Stimulated activated CD8-positive, alpha-beta memory T cell treated with anti-CD3 and anti-CD28 coated beads, Interleukin-4, amount 100 ng/mL, for 48 hours (primary cell): ENCODE results near the gene PACSIN1.

Experiments
- DNase-seq: peaks from one replicate; pipeline ENCODE4 v3.0.0-alpha.2; 2020

PACSIN1 gene, protein sequence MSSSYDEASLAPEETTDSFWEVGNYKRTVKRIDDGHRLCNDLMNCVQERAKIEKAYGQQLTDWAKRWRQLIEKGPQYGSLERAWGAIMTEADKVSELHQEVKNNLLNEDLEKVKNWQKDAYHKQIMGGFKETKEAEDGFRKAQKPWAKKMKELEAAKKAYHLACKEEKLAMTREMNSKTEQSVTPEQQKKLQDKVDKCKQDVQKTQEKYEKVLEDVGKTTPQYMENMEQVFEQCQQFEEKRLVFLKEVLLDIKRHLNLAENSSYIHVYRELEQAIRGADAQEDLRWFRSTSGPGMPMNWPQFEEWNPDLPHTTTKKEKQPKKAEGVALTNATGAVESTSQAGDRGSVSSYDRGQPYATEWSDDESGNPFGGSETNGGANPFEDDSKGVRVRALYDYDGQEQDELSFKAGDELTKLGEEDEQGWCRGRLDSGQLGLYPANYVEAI

DNA sequence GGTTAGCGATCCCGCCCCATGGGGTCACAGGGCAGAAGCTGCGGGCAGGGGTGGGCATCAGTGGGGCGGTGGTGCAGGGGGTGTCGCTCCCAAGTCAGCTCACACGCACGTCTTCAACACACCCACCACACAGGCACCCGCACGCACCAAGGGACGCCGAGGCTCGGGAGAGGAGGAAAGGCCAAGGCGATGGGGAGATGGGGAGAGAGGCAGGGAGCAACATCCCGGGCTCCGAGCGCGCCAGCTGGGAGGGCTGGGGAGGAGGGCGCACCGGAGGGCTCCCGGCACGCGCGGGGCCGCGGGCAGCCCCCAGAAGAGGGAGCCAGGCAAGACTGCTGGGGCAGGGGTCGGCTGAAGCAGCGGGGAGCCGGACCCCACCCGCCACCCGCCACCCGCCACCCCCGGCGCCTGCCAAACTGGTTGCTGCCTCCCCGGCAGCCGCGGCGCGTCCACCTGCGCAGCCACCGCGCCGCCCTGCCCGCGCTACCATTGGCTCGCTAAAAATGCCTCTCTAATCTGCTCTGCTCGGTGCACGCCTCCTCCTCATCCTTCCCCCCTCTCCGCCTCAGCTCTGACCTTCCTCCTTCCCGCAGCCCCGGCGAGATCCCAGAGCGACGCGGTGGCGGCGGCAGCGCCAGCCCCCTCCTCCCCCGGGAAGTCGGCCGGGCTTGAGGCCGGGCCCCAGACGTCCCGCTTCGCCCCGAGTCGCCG, at the start of gene PACSIN1:
Gene PACSIN1 (plus strand): TSS at position 546 of the 711 bp plus-strand sequence. CDS start 60,230 bp downstream, outside the sequence.
- DNase-seq, result no peak

DNA sequence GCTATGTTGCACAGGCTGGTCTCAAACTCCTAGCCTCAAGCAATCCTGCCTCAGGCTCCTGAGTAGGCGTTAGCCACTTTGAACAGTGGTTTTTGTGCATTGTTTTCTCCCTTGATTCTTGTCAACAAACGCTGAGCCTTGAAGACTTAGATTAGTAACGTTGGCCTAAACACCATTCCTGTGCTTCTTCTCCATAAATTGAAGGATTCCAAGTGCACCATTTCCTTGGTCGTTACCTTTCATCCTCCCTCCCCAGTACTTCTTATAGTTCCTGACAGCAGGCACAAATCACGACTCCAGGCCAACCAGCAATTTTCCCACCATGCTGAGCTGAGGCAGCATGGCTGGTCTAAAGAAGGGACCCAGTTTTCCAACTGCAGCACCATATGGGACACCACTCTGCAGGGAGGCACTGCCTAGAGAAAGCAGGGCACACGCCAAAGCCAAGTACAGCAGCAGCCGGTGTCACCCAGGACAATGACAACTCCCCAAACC, 49.0 kb upstream of the PACSIN1 start:
- no peak for DNase-seq

DNA sequence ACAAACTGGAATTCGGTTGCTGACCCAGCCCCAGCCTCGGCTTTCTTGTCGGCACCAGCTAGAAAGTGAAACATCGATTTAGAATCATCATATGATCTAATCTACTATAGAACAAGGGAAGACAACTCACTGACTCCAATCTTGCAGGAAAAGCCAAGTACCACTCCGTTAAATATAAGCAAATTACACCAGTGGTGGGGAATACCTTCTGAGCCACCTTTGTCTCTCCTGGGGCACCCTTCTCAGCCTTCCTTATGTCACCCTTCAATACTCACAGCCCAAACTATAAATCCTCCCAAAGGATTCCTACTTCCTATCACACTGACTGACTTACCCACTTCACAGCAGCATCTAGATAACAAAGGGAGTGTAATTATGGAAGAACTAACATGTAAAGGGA, 47.5 kb upstream of the PACSIN1 start:
- DNase-seq, result no peak

DNA sequence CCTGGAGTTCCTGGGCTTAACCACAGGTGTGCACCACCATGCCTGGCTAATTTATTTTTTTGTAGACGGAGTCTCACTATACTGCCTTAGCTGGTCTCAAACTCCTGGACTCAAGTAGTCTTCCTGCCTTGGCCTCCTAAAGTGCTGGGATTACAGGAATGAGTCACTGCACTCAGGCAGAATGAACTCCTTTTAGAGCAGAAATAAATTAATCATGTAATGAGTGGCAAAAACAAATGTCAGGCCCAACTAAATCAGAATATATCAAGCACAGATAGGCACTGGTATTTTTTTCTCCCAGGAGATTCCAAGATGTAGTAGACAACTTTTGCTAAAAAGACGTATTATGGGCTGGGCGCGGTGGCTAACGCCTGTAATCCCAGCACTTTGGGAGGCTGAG, 42.6 kb upstream of the PACSIN1 start:
- DNase-seq, result no peak

DNA sequence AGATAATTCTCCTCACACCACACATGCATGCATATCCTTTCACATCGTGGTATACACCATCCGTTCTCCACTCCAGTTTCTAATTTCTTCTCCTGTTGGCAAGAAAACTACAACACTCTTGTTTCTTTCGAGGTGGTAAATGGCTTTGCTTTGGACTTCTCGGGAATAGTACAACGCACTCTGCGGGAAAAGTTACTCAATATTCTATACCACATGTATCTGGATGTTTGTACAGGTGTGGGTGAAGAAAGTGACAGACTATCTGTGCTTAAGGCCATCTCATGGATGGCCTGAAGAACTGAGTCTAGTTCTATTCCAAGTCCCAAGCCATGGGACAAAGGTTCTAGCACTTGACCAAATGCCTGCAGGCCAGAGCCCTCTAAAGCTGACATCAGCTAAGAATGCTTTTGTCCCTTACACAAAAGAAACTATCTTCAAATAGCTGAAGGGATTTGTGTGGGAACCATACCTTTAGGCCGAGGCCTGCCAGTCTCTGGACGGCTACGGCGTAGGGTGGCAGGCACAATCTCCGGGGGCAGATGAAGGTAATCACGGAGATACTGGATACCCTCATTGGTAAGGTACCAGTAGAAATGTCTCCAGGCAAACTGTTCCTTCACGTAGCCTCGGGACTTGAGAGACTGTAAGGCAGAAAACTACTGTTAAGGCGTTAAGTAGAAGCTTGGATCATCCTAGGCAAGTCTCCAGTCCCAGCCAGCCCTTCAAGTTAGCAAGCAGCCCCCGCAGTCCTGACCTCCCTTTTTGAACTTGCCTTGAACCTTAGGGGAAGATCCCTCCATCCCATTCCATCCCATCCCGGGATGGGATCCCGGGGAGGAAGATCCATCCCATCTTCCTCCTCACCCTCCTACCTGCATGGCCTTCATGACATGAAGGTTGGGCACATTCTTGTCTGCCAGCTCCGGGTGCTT, 41.4 kb upstream of the PACSIN1 start:
- DNase-seq, result no peak

DNA sequence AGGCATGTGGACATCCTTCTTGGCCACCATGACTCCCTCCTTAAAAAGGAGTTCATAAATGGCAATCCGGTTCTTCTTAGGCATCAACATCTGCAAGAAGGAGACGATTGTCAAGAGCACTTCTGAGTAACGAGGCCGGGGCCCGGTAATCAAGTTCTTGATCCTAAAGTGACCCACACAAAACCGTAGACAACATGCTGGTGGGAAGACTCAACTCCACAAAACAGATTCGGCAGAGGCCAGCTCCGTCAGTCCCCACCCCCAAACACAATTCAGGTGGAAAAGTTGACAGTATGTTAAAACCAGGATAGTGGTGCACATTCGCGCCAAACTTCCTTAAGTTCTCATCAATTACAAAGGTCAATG, 40.8 kb upstream of the PACSIN1 start:
- DNase-seq, result peak; percentile 43

DNA sequence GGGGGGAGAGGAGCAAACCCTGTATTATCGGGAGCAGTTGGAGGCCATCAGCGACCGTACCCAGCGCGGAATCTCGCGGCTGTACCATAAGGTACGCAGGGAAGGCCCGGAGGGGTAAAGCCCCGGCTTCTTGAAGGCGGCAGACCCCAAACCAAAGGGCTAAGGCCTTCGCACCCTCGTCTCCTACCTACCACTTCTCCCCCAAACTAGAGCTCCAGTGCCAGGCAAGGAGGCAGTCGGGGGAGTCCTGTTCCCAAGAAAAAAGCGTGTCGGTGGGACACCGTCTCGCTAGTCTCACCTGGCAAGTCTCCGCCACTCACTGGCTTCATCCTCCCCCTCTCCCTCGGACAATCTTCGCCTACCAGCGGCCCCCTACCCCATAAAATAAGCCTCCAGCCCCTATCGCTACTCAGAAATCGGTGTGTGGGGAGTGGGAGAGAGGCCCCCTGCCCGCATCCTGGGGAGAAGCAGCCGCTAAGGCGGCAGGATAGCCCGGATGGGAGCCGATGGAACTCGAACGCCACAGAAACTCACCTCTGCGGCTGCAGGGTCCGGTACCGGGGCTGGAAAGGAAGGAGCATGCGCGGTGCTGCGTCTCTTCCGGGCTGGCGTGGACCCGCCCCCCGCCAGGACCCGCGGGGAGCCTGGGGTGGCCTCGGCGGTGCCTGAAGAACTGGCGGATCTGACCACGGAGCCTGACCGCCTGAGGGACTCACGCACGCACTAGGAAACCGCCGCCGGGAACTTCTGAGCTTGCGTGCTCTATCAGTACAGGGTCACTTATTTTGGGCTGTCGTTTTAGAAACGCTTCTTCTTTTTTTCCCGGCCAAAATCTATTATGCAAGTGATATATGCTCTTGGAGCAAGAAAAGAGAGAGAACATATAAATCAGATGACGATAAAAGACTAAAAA, 40.1 kb upstream of the PACSIN1 start, which contains the start of gene RPS10:
Gene RPS10 (minus strand): TSS at position 572 of the 913 bp plus-strand sequence. CDS start 848 bp downstream, outside the sequence.
- peak; percentile 94 for DNase-seq

DNA sequence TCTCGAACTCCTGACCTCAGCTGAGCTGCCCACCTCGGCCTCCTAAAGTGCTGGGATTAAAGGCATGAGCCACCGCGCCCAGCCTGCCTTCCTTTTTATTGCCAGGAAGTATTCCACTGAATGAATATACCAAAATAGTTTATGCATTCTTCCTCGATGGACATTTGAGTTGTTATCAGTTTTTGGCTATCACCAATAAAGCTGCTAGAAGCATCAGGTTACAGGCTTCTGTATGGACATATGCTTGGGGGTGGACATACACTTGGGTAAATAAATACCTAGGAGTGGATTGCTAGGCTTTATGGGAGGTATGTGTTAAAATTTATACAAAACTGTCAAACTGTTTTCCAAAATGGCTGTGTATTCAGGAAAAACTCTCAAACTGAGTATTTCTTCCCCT, 30.0 kb upstream of the PACSIN1 start:
- no peak for DNase-seq

DNA sequence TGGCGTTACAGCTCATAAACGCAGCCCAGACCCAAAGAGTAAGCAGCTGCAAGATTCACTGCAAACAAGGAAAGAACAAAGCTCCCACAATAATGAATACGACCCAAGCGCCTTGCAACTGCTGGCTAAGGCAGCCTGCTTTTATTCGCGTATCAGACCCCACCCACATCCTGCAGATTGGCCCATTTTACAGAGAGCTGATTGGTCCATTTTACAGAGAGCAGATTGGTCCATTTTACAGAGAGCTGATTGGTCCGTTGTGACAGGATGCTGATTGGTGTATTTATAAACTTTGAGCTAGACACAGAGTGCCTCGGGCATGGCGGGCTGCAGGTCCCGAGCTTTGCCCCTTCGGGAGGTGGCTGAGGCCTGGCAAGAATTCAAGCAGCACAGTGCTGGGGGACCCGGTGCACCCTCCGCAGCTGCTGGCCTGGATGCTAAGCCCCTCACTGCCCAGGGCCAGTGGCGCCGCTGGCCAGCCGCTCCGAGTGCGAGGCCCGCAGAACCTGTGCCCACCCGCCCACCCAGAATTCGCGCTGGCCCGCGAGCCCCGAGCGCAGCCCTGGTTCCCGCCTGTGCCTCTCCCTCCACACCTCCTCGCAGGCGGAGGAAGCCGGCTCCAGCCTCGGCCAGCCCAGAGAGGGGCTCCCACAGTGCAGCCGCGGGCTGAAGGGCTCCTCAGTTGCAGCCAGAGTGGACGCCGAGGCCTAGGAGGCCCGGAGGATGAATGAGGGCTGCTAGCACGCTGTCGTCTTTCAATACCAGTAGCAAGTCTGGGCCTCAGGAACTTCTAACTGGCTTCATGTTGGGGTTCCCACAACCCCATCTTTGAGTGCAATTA, 28.9 kb upstream of the PACSIN1 start:
- DNase-seq, result no peak

DNA sequence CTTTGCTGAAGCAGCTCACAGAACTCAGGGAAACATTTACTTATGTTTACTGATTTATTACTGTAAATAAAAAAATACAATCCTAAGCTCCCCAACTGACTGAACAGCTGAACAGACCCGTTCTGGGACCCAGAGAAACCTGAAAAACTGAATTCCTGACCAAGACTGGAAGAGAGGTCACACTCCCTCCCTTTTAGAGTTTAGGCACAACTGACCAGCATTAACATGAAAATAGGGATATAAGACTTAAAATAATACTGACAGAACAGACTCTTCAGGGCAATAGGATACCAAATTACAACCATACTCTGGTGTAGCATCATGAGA, 28.3 kb upstream of the PACSIN1 start:
- no peak for DNase-seq

DNA sequence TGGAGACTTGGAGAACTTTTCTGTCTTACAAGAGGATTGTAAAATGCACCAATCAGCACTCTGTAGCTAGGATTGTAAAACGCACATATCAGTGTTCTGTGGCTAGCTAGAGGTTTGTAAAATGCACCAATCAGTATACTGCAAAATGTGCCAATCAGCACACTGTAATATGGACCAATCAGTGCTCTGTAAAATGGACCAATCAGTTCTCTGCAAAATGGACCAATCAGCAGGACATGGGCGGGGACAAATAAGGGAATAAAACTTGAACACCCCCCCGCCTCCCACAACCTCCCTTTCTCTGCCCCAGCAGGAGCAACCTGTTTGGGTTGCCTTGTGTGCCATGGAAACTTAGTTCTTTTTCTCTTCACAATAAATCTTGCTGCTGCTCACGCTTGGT, 27.2 kb upstream of the PACSIN1 start:
- no peak for DNase-seq

DNA sequence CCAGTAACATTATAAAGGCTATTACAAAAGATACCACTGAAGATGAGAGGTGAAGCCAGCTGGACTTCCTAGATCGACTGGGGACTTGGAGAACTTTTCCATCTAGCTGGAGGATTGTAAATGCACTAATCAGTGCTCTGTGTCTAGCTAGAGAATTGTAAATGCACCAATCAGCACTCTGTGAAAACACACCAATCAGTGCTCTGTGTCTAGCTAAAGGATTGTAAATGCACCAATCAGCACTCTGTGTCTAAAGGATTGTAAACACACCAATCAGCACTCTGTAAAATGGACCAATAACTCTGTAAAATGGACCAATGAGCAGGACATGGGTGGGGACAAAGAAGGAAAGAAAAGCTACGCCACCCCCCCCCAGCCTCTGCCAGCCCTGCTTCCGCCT, 26.4 kb upstream of the PACSIN1 start:
- no peak for DNase-seq

DNA sequence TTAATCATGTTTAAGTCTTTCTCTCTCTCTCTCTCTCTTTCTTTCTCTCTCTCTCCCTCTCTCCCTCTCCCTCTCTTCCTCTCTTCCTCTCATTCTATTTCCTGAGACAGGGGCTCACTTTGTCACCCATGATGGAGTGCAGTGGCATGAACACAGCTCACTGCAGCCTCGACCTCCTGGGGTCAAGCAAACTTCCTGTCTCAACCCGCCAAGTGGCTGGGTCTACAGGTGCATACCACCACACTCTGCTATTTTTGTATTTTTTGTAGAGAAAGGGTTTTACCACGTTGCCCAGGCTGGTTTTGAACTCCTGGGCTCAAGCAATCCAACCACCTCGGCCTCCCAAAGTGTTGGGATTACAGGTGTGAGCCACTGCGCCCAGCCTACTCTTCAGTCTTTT, 24.4 kb upstream of the PACSIN1 start:
- no peak for DNase-seq

DNA sequence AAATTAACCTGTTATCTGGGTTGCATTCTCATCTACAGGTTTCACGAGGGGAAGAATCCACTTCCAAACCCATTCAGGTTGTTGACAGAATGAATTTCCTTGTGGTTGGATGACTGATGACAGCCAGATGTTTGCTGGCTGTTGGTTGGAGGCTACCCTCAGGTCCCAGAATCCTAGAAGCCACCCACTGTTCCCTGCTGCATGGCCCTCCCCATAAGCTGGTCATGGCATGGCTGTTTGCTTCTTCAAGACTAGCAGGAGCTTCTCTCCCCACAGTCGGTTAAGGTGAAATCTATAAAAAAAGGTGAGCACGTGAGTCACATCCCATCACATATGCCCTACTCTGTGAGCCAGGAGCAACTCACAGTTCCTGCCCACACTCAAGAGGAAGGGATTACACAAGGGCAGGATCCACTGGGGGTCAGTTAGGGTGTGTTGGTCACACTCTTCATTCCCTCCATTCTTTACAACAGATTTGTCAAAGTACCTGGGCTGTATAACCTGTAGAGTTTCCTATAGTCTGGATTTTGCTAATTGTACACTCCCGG, 20.5 kb upstream of the PACSIN1 start:
- DNase-seq, result no peak

DNA sequence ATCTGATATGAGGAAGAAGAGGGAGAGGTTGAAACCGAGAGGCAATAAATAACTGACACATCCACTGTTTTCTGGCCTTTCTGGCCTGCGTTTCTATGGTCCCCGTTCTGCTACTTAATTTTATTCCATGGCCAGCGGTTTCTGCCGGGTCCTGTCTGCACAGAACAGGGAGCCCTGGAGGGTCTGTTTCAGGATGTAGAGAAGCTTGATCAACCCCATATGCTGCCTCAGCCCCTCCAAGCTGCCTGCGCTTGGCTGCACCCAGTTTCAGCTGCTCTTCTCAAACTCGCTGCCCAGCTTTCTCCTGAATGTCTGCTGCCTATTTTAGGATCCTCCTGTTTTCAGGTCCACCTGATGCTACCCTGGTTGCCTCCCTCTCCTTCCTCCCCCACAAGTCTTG, 18.5 kb upstream of the PACSIN1 start:
- DNase-seq, result no peak

DNA sequence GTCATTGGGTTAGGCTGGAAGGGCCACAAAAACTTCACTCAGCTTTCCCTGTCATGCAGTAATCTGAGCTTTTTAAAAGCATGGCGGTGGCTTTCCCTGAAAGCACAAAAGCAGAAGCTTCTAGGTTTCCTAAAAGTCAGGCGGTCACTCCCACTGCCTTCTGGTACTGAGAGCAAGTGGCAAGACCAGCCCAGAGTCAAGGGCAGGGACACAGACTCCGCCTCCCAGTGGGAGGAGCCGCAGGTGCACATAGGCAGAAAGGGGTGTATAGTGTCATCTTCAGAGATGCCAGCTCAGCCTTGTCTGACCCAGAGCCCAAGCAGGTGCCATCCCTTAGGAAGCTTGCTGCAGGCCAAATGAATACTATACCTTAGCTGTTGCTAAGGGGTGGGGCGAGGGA, 18.0 kb upstream of the PACSIN1 start:
- DNase-seq, result peak; percentile 35

DNA sequence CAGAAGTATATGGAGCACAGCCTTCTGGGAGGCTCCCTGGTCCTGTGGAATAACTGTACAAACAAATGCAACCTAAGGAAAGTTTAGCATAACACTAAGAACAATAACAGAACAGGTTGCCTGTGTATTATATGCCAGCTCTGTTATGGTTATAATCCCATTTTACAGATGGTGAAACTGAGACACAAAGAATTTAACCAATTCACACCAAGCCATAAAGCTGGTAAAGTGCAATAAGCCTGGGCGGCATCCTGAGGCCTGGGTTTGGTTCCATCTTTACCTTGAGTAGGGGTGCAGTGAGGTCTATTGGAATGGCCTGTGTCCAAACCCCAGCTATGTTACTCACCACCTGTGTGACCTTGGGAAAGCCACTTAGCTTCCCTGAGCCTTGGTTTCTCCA, 14.7 kb upstream of the PACSIN1 start:
- DNase-seq, result no peak

DNA sequence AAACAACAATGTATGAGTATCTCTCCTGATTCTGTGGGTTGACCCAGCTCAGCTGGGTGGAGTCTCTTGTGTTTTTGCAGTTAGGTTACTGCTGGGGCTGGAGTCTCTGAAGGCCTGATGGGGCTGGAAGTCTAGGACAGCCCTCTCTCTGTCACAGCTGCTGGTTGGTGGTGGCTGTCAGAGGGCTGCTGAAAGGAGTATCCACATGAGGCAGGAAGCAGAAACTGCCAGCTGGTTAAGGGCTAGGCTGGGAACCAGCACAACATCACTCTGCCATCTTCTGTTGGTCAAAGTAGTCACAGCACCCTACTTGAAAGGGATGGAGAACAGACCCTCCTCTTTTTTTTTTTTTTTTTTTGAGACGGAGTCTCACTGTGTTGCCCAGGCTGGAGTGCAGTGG, 10.0 kb upstream of the PACSIN1 start:
- DNase-seq, result no peak

DNA sequence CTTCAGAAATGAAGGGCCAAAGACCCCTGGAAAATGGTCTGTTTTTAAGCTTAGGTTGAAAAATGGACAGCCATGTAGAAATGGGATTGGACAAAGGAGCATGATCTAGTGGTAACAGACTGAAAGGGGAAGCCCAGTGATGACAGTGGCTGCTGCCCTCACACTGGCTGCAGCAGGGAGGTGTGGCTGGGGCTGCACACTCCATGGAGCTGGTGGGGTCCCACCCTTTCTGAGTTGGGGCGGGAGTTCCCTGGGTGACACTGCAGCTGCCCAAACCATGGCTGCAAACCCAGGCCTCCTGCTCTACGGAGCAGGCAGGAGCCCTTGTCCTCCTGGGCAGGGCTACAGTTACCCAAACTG, 8.5 kb upstream of the PACSIN1 start:
- no peak for DNase-seq
